Suprapubic skin (tissue), 4 donors: Measurements from ENCODE around the gene MGARP. TPM values are rescaled to one million over a fixed set of nuclear protein-coding genes. Genes with fewer than 3 reads are reported as not detected.
A peak's percentile ranks its signal among the peaks of the same experiment; 100 is the strongest.
"Not testable (repeated sequence)": the region's sequence is repeated elsewhere in the genome, so short reads cannot be mapped to it uniquely, and the experiment has no call there.

ENCODE experiments used
- DNase-seq, 2 donors: peaks; one replicate each; pipeline ENCODE4 v3.0.0-alpha.2; 2019; ENCODE audit warnings: low spot score in 2 of 2
- H3K27ac ChIP-seq: fragments of 200-600 bp; sonication (generic); one replicate; pipeline ENCODE4 v1.5.1; 2019
- H3K27me3 ChIP-seq: fragments of 200-600 bp; sonication (generic); one replicate; pipeline ENCODE4 v1.5.1; 2019
- H3K36me3 ChIP-seq: fragments of 200-600 bp; sonication (generic); one replicate; pipeline ENCODE4 v1.5.1; 2019
- H3K4me1 ChIP-seq: fragments of 200-600 bp; sonication (generic); one replicate; pipeline ENCODE4 v1.5.1; 2019
- H3K4me3 ChIP-seq: fragments of 200-600 bp; sonication (generic); one replicate; pipeline ENCODE4 v1.5.1; 2019; ENCODE audit warnings: mild to moderate bottlenecking
- H3K9me3 ChIP-seq: fragments of 200-600 bp; sonication (generic); one replicate; pipeline ENCODE4 v1.5.1; 2019
- EP300 ChIP-seq: sonication (generic); formaldehyde crosslinking; IDR thresholded peaks from one replicate; pipeline ENCODE4 v1.6.1; 2017; ENCODE audit warnings: antibody characterized with exemption
- POLR2A ChIP-seq, 2 donors: fragments of 450-650 bp; IDR thresholded peaks; one replicate each; pipeline ENCODE4 v1.6.1; 2017; ENCODE audit warnings: antibody characterized with exemption in 2 of 2, mild to moderate bottlenecking in 2 of 2, moderate library complexity in 2 of 2
- POLR2AphosphoS5 ChIP-seq, 3 donors: sonication (generic); formaldehyde crosslinking; IDR thresholded peaks; one replicate each; pipeline ENCODE4 v1.6.1; 2017; ENCODE audit warnings: antibody characterized with exemption in 3 of 3
- WGBS: methylation state at CpG from one replicate; pipeline ENCODE4 v1.1.5; 2018; 5-methylcytosine and 5-hydroxymethylcytosine counted together
- total RNA-seq, 4 donors: library from RNA; depleted of rRNA; stranded (reverse); fragments of >200 nt; gene quantifications; one replicate each; pipeline ENCODE4 v1.1.0, GENCODE V29; 2016
- TF ChIP-seq, protein P1 (sequence below), 2 donors: fragments of 200-600 bp in 1 of 2; fragments of 450-650 bp in 1 of 2; sonication (generic) in 1 of 2; IDR thresholded peaks; one replicate each; pipeline ENCODE4 v1.5.1; 2016 to 2019; ENCODE audit warnings: antibody characterized with exemption in 2 of 2, mild to moderate bottlenecking in 1 of 2, moderate library complexity in 1 of 2

The MGARP gene
- under 1 TPM in 2 of 4 donors, not detected in 2; 0.36 to 0.60 TPM for total RNA-seq

DNA sequence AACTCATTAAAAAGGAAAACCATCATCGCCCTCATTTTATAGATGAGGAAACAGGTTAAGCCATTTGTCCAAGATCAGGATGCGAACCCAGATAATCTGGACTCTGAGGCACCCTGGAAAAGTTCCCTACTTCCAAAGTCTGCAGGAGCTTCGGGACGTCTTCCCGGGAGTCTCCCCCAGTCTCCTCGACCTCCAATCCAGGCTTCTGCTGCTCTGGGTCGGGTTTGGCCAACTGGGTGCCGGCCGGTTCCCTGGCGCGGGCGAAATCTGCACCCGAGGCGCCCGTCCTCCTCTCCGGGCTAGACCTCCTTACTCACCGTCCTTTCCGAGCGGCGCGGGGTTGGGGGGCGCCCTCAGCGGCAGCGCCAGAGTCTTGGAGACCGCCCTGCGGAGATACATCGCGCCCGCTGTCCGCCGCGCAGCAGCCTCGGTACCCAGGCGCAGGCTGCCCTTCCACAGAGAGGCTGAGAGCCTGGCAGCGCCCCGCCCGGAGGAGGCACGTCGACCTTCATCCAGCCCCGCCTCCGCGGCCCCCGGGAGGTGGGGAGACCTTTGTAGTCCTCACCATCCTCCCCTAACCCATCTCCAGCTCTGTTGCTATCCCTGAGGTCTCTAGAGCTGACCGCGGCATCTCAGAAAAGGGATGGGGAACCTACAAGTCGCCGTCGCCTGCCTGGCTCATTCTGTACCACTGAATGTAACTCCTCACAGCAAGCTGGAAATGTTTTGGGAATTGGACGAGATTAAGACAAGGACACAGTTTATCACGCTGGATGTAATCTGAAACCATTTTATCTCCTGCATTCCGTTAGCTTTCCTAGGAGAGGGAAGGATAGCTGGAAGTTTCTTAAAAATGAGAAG, at the start of gene MGARP:
Gene MGARP, minus strand, starts transcription at position 466 of the 861 bp plus-strand sequence. Its CDS starts 67 bp downstream, at position 399.
- peaks cover 18% of the 10 kb centered on the region for H3K27me3 ChIP-seq
- no peaks in the 10 kb centered on the region for H3K36me3 ChIP-seq
- H3K4me3 ChIP-seq = peak within 1 kb of the TSS; percentile 53
- no peak within 1 kb of the TSS for H3K27ac ChIP-seq
- no peak for DNase-seq
- TF ChIP-seq EP300 (no peak), POLR2AphosphoS5 (IDR thresholded peaks at IDR 0.05) (no peak), POLR2A (IDR thresholded peaks at IDR 0.05) (no peak)
- TF ChIP-seq, protein P1, sequence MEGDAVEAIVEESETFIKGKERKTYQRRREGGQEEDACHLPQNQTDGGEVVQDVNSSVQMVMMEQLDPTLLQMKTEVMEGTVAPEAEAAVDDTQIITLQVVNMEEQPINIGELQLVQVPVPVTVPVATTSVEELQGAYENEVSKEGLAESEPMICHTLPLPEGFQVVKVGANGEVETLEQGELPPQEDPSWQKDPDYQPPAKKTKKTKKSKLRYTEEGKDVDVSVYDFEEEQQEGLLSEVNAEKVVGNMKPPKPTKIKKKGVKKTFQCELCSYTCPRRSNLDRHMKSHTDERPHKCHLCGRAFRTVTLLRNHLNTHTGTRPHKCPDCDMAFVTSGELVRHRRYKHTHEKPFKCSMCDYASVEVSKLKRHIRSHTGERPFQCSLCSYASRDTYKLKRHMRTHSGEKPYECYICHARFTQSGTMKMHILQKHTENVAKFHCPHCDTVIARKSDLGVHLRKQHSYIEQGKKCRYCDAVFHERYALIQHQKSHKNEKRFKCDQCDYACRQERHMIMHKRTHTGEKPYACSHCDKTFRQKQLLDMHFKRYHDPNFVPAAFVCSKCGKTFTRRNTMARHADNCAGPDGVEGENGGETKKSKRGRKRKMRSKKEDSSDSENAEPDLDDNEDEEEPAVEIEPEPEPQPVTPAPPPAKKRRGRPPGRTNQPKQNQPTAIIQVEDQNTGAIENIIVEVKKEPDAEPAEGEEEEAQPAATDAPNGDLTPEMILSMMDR (IDR thresholded peaks at IDR 0.05) = no peak
- WGBS = 12% methylated on average over 24 of the region's 51 CpGs
- peaks cover 15% of the 10 kb centered on the region for H3K4me1 ChIP-seq
- H3K9me3 ChIP-seq = no peaks in the 10 kb centered on the region

DNA sequence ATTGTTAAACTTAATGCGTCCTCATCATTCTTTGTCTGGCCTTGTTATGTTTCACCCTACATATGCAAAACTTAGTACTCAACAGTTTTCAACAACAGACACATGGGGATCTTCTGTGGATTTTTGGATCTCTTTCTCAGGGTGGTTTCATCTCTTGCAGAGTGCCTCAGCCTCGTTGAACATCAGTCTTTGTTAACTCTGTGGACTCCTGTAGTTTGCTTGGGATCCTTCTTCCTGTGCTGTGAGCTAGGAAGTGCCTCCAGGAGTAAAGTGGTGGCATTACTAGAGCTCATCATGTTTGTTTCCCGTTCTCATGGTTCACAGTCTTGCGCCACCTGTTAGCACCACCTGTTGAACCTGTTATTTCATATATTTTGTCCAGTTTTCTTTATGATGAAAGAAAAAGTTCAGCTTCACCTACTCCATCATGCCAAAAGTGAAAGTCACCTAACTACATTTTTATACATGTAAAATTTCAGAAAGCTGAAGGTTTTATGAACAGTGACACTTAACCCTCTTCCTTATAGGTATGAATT, 49.7 kb upstream of the MGARP start:
- DNase-seq = no peak
- H3K4me1 ChIP-seq = peaks cover 6% of the 10 kb centered on the region
- H3K27ac ChIP-seq = no peak overlapping the region
- TF ChIP-seq, protein P1 (IDR thresholded peaks at IDR 0.05) = no peak
- TF ChIP-seq POLR2A (IDR thresholded peaks at IDR 0.05) = no peak
- TF ChIP-seq POLR2AphosphoS5 (IDR thresholded peaks at IDR 0.05) = no peak
- no peak for TF ChIP-seq EP300
- 81% methylated on average over 4 of the region's 4 CpGs for WGBS
- H3K4me3 ChIP-seq = no peak overlapping the region
- H3K9me3 ChIP-seq = no peaks in the 10 kb centered on the region
- peaks cover 14% of the 10 kb centered on the region for H3K36me3 ChIP-seq
- no peaks in the 10 kb centered on the region for H3K27me3 ChIP-seq

DNA sequence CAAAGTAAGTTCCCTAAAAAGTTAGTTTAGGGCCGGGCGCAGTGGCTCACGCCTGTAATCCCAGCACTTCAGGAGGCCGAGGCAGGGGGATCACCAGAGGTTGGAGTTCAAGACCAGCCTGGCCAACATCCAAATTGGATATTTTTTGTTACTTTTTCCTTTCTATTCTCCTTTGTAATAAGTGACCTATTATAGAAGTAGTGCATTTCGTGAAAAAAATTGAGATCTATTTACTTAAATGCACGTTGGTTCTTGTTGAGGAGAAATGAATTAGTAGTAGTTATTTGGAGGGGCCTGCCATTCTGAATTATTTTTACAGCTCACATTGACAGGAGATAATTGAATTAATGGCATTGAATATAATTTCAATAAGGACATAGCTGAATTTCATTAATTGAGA, 44.6 kb upstream of the MGARP start:
- WGBS = 75% methylated on average over 6 of the region's 6 CpGs
- Histone ChIP-seq H3K27ac (no peak overlapping the region), H3K9me3 (no peaks in the 10 kb centered on the region), H3K4me3 (no peak overlapping the region), H3K27me3 (no peaks in the 10 kb centered on the region), H3K36me3 (peaks cover 13% of the 10 kb centered on the region), H3K4me1 (peaks cover 18% of the 10 kb centered on the region)
- DNase-seq = no peak
- TF ChIP-seq POLR2A (IDR thresholded peaks at IDR 0.05) (no peak), EP300 (no peak), POLR2AphosphoS5 (IDR thresholded peaks at IDR 0.05) (no peak)
- TF ChIP-seq, protein P1 (IDR thresholded peaks at IDR 0.05) = no peak

DNA sequence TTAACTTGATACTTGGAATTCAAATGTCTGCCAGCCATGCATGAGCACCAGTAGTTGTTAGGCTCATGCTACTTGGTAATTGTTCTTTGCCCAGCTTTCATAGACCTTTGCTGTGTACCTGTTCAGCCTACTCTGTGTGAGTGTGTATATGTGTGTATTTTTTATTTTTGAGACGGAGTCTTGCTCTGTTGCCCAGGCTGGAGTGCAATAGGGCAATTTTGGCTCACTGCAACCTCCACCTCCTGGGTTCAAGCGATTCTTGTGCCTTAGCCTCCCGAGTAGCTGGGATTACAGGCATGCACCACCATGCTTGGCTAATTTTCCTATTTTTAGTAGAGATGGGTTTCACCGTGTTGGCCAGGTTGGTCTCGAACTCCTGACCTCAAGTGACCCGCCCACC, 42.5 kb upstream of the MGARP start:
- not testable (repeated sequence) for H3K4me3 ChIP-seq, DNase-seq, H3K27me3 ChIP-seq, H3K36me3 ChIP-seq, H3K27ac ChIP-seq, H3K9me3 ChIP-seq
- H3K4me1 ChIP-seq = peaks cover 18% of the 10 kb centered on the region
- WGBS = 98% methylated on average over 6 of the region's 6 CpGs

DNA sequence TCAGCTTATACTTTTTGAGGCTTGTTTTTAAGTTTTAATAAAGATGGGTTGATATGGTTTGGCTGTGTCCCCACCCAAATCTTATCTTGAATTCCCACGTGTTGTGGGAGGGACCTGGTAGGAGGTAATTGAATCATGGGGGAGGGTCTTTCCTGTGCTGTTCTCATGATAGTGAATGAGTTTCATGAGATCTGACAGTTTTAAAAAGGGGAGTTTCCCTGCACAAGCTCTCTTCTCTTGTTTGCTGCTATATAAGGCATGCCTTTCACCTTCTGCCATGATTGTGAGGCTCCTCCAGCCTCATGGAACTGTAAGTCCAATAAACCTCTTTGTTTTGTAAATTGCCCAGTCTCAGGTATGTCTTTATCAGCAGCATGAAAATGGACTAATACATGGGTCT, 42.0 kb upstream of the MGARP start:
- H3K9me3 ChIP-seq, H3K27ac ChIP-seq, H3K4me3 ChIP-seq, H3K27me3 ChIP-seq, H3K36me3 ChIP-seq, DNase-seq: not testable (repeated sequence)
- peaks cover 23% of the 10 kb centered on the region for H3K4me1 ChIP-seq
- WGBS = 65% methylated on average over 1 of the region's 1 CpG

DNA sequence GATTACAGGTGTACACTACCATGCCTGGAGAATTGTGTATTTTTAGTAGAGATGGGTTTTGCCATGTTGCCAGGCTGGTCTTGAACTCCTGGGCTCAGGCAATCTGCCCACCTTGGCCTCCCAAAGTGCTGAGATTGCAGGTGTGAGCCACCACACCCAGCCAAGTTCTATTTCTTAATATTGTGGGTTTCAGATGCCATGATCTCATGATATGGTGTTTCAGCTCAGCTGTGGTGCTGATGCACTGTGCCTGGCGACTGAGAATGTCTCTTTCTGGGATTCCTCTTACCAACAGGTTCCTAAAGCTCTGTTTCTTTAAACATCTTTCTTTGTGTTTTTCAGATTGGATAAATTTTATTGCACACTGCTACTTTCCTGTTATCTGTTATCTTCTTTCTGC, 39.5 kb upstream of the MGARP start:
- DNase-seq = no peak
- 100% methylated on average over 1 of the region's 1 CpG for WGBS
- no peak for TF ChIP-seq POLR2AphosphoS5 (IDR thresholded peaks at IDR 0.05)
- no peak for TF ChIP-seq EP300
- Histone ChIP-seq H3K36me3 (no peaks in the 10 kb centered on the region), H3K4me3 (no peak overlapping the region), H3K9me3 (no peaks in the 10 kb centered on the region), H3K27ac (no peak overlapping the region), H3K4me1 (peaks cover 18% of the 10 kb centered on the region), H3K27me3 (no peaks in the 10 kb centered on the region)
